GM04503 (cell line): ENCODE results near the gene MAST4.
A peak's percentile ranks its signal among the peaks of the same experiment; 100 is the strongest.

Experiments
- DNase-seq: peaks from one replicate; pipeline ENCODE4 v3.0.0-alpha.2; 2012; ENCODE audit warnings: low read depth

Gene MAST4

GRCh38 chr5:67021521-67021920 is 425.3 kb downstream of the MAST4 start:
- no peak for DNase-seq

- no peak for DNase-seq
These were observed 425.8 kb downstream of the MAST4 start for GRCh38 chr5:67021962-67022361.

- DNase-seq: no peak
These were observed 429.3 kb downstream of the MAST4 start for GRCh38 chr5:67025457-67025856.

- DNase-seq: no peak
These were observed 430.1 kb downstream of the MAST4 start for GRCh38 chr5:67026278-67026677.

- no peak for DNase-seq
These were observed 431.0 kb downstream of the MAST4 start for GRCh38 chr5:67027171-67027570.

GRCh38 chr5:67028371-67028770 is 432.2 kb downstream of the MAST4 start:
- no peak for DNase-seq

- DNase-seq: no peak
These were observed 432.7 kb downstream of the MAST4 start for GRCh38 chr5:67028941-67029340.

- no peak for DNase-seq
These were observed 433.3 kb downstream of the MAST4 start for GRCh38 chr5:67029481-67029880.

GRCh38 chr5:67030289-67031056 is 434.3 kb downstream of the MAST4 start:
- DNase-seq: peak; percentile 57

- DNase-seq: no peak
These were observed 434.9 kb downstream of the MAST4 start for GRCh38 chr5:67031057-67031443.

GRCh38 chr5:67031692-67032091 is 435.5 kb downstream of the MAST4 start:
- no peak for DNase-seq

GRCh38 chr5:67032921-67033664 is 436.9 kb downstream of the MAST4 start:
- no peak for DNase-seq

GRCh38 chr5:67033880-67034651 is 437.9 kb downstream of the MAST4 start:
- DNase-seq: no peak

GRCh38 chr5:67035098-67035740 is 439.0 kb downstream of the MAST4 start:
- DNase-seq: no peak

GRCh38 chr5:67037171-67037570 is 441.0 kb downstream of the MAST4 start:
- DNase-seq: no peak

GRCh38 chr5:67038817-67039603 is 442.8 kb downstream of the MAST4 start:
- DNase-seq: no peak

GRCh38 chr5:67042176-67043003 is 446.2 kb downstream of the MAST4 start:
- no peak for DNase-seq

GRCh38 chr5:67043796-67044511 is 447.8 kb downstream of the MAST4 start:
- no peak for DNase-seq

GRCh38 chr5:67045816-67046740 is 449.9 kb downstream of the MAST4 start:
- no peak for DNase-seq
